ENCODE measurements around the gene FERMT3. TPM values are rescaled to one million over a fixed set of nuclear protein-coding genes. Genes with fewer than 3 reads are reported as not detected.
A peak's percentile ranks its signal among the peaks of the same experiment; 100 is the strongest.

Gene FERMT3
- total RNA-seq, 1 donor from 2014 or later, result 5.4 TPM

DNA sequence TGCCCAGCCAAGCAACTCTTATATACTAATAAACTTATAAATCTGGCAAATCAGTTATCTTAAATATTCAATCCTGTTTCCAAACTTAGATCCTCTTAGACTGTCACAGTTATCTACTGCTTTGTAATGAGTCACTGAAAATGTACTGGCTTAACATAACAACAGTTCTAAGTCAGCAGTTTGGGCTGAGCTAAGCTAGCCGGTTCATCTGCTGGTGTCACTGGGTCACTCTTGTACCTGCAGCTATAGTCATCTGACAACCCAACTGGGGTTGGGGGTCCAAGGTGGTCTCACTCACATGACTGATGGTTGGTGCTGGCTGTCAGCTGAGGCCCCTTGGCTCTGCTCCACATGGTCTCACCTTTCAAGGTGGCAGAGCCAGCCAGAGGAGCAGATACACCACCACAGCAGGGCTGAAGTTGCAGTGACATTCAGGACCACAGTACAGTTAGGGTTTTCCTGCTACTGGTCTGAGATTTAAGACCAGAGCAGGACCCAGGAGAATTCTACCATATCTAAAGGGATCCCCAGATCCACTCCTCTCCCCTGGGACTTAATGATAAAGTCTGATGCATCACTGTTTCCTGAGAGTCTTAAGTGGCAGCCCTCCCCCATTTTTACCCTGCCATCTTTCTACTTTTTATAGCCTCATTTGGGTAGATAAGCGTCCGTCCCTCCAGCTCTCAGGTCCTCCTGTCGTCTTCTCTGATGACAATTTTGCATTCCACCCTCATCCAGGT is 32.7 kb upstream of the FERMT3 start:
- Histone ChIP-seq H3K27me3 (ENCODE audit: low read depth) (no peaks in the 10 kb centered on the region), H3K4me1 (no peaks in the 10 kb centered on the region), H3K36me3 (no peaks in the 10 kb centered on the region), H3K4me3 (no peak overlapping the region), H3K27ac (replicated peaks) (no peak overlapping the region), H3K9me3 (replicated peaks) (peaks cover 7% of the 10 kb centered on the region)
- TF ChIP-seq, protein P1, sequence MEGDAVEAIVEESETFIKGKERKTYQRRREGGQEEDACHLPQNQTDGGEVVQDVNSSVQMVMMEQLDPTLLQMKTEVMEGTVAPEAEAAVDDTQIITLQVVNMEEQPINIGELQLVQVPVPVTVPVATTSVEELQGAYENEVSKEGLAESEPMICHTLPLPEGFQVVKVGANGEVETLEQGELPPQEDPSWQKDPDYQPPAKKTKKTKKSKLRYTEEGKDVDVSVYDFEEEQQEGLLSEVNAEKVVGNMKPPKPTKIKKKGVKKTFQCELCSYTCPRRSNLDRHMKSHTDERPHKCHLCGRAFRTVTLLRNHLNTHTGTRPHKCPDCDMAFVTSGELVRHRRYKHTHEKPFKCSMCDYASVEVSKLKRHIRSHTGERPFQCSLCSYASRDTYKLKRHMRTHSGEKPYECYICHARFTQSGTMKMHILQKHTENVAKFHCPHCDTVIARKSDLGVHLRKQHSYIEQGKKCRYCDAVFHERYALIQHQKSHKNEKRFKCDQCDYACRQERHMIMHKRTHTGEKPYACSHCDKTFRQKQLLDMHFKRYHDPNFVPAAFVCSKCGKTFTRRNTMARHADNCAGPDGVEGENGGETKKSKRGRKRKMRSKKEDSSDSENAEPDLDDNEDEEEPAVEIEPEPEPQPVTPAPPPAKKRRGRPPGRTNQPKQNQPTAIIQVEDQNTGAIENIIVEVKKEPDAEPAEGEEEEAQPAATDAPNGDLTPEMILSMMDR (IDR thresholded peaks at IDR 0.05; ENCODE audit: borderline replicate concordance), result no peak
- no peak for DNase-seq
- intact Hi-C loops (cut with micrococcal nuclease), result no loop called here

DNA sequence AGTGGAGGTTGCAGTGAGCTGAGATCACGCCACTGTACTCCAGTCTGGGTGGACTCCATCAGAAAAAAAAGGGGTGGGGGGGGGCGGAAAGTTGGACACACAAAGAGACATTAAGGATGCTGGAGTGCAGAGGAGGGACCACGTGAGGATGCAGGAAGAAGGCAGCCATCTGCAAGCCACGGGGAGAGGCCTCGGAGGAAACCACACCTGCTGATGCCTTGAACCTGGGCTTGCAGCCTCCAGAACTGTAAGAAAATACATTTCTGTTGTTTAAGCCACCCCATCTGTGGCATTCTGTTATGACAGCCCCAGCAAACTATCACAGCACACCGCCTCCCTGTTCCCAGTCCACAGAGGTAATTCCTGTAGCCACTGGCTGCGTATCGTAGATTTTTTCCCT is 29.8 kb upstream of the FERMT3 start:
- no peaks in the 10 kb centered on the region for H3K36me3 ChIP-seq
- H3K27me3 ChIP-seq (ENCODE audit: low read depth), result no peaks in the 10 kb centered on the region
- no peak for DNase-seq
- TF ChIP-seq, protein P1 (IDR thresholded peaks at IDR 0.05; ENCODE audit: borderline replicate concordance), result no peak
- H3K9me3 ChIP-seq (replicated peaks), result peaks cover 7% of the 10 kb centered on the region
- peaks cover 19% of the 10 kb centered on the region for H3K4me1 ChIP-seq
- no peak overlapping the region for H3K4me3 ChIP-seq
- intact Hi-C loops (cut with micrococcal nuclease), result no loop called here
- no peak overlapping the region for H3K27ac ChIP-seq (replicated peaks)

DNA sequence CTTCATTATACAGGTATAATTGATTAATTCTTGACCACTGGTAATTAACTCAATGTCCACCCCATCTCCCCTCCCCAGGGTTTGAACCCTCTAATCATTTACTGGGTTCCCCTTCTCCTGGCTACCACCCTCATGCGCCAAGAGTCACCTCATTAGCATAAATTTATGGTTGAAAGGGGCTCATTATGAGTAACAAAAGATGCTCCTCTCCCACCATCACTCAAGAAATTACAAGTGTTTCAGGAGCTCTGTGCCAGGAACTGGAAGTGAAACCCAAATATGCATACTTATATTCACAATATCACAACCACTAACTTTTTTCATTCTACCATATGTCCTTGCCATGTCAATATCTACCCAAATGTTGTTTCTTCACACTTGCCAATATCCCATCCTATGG is 28.3 kb upstream of the FERMT3 start:
- H3K36me3 ChIP-seq, result no peaks in the 10 kb centered on the region
- H3K27ac ChIP-seq (replicated peaks), result no peak overlapping the region
- no peak overlapping the region for H3K4me3 ChIP-seq
- TF ChIP-seq, protein P1 (IDR thresholded peaks at IDR 0.05; ENCODE audit: borderline replicate concordance), result no peak
- peaks cover 34% of the 10 kb centered on the region for H3K4me1 ChIP-seq
- H3K9me3 ChIP-seq (replicated peaks), result peaks cover 7% of the 10 kb centered on the region
- no peak for DNase-seq
- intact Hi-C loops (cut with micrococcal nuclease), result no loop called here
- H3K27me3 ChIP-seq (ENCODE audit: low read depth), result no peaks in the 10 kb centered on the region

DNA sequence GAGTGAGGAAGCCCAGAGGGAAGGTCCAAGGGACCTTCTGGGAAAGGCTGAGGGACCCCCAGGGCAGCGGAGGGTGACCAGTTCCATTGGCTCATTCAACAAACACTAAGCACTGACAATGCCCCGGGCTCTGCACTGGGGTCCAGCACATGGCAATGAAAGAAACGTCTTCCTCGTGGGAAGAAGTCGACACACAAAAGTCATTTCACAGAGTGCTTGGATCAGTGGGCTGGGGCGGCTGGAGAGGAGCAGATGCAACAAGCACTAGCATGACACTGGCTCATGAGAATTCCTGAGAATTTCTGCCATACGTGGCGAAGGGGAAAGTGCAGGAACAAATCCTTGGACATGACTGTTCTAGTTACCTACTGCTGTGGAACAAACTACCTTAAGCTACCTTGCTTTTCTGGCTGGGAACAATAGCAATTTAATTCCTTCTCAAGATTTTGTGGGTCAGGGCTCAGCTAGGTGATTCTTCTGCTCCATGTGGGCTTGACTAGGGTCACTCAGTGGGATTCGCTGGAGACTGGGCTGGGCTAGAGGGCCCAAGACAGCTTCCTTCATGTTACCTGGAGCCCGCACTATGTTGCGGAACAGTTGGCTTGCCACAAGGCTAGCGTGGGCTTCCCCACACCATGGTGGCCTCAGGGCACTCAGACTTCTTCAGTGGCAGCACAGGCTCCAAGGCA is 27.4 kb upstream of the FERMT3 start:
- Histone ChIP-seq H3K9me3 (replicated peaks) (peaks cover under 1% of the 10 kb centered on the region), H3K36me3 (no peaks in the 10 kb centered on the region), H3K4me3 (no peak overlapping the region), H3K4me1 (peaks cover 43% of the 10 kb centered on the region), H3K27me3 (ENCODE audit: low read depth) (no peaks in the 10 kb centered on the region), H3K27ac (replicated peaks) (no peak overlapping the region)
- intact Hi-C loops (cut with micrococcal nuclease), result no loop called here
- DNase-seq, result no peak
- TF ChIP-seq, protein P1 (IDR thresholded peaks at IDR 0.05; ENCODE audit: borderline replicate concordance), result no peak

DNA sequence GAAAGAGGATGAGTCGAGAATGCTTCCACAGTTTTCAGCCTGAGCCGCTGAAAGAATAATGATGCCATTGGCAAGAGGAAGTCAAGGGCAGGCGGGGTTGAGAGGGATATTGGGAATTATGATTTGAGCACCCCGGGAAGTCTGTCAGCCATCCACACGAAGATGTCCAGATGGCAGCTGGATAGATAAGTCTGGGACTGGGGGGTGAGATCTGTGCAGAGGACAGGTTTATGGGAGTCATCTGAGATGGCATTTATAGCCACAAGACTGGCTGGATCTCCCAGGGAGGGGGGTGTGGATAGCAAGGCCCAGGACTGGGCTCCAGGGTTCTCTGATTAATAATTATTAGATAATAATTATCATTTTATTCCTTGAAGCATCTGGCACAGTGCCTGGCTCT is 25.6 kb upstream of the FERMT3 start:
- no peaks in the 10 kb centered on the region for H3K9me3 ChIP-seq (replicated peaks)
- no peaks in the 10 kb centered on the region for H3K27me3 ChIP-seq (ENCODE audit: low read depth)
- no peaks in the 10 kb centered on the region for H3K36me3 ChIP-seq
- intact Hi-C loops (cut with micrococcal nuclease), result no loop called here
- peaks cover 56% of the 10 kb centered on the region for H3K4me1 ChIP-seq
- TF ChIP-seq, protein P1 (IDR thresholded peaks at IDR 0.05; ENCODE audit: borderline replicate concordance), result no peak
- DNase-seq, result no peak
- peak overlapping the region; percentile 54 for H3K4me3 ChIP-seq
- peak overlapping the region; percentile 92 for H3K27ac ChIP-seq (replicated peaks)

Measured in left ventricle myocardium inferior (tissue), 1 donor.